Measurements from ENCODE around the gene SMKR1.
"Not testable (repeated sequence)": the region's sequence is repeated elsewhere in the genome, so short reads cannot be mapped to it uniquely, and the experiment has no call there.

Gene SMKR1

GRCh38 chr7:129470411-129470810, 31.9 kb upstream of the SMKR1 start:
- Mint-ChIP-seq H3K27me3 (no peaks in the 10 kb centered on the region), H3K27ac (no peak overlapping the region), H3K36me3 (ENCODE audit: low read depth) (peaks cover 35% of the 10 kb centered on the region), H3K4me1 (ENCODE audit: low read depth) (peaks cover 16% of the 10 kb centered on the region), H3K4me3 (no peak overlapping the region), H3K9me3 (no peaks in the 10 kb centered on the region)

- H3K4me3 Mint-ChIP-seq = no peak overlapping the region
- H3K9me3 Mint-ChIP-seq = no peaks in the 10 kb centered on the region
- H3K27me3 Mint-ChIP-seq = no peaks in the 10 kb centered on the region
- H3K36me3 Mint-ChIP-seq (ENCODE audit: low read depth) = peaks cover 30% of the 10 kb centered on the region
- H3K27ac Mint-ChIP-seq = no peak overlapping the region
- peaks cover 16% of the 10 kb centered on the region for H3K4me1 Mint-ChIP-seq (ENCODE audit: low read depth)
Observed at GRCh38 chr7:129471402-129471827, 30.9 kb upstream of the SMKR1 start.

- H3K4me3 Mint-ChIP-seq, H3K9me3 Mint-ChIP-seq, H3K27me3 Mint-ChIP-seq, H3K27ac Mint-ChIP-seq: not testable (repeated sequence)
- peaks cover 12% of the 10 kb centered on the region for H3K4me1 Mint-ChIP-seq (ENCODE audit: low read depth)
- peaks cover 30% of the 10 kb centered on the region for H3K36me3 Mint-ChIP-seq (ENCODE audit: low read depth)
Observed at GRCh38 chr7:129475931-129476330, 26.4 kb upstream of the SMKR1 start.

GRCh38 chr7:129476398-129476797, 25.9 kb upstream of the SMKR1 start:
- H3K27ac Mint-ChIP-seq; H3K4me3 Mint-ChIP-seq; H3K27me3 Mint-ChIP-seq; H3K4me1 Mint-ChIP-seq (ENCODE audit: low read depth); H3K9me3 Mint-ChIP-seq: not testable (repeated sequence)
- H3K36me3 Mint-ChIP-seq (ENCODE audit: low read depth) = peaks cover 26% of the 10 kb centered on the region

- Mint-ChIP-seq H3K4me3 (no peak overlapping the region), H3K4me1 (ENCODE audit: low read depth) (no peaks in the 10 kb centered on the region), H3K36me3 (ENCODE audit: low read depth) (peaks cover 39% of the 10 kb centered on the region), H3K27me3 (no peaks in the 10 kb centered on the region), H3K27ac (no peak overlapping the region), H3K9me3 (no peaks in the 10 kb centered on the region)
Observed at GRCh38 chr7:129479831-129480230, 22.5 kb upstream of the SMKR1 start.

- H3K4me1 Mint-ChIP-seq (ENCODE audit: low read depth) = no peaks in the 10 kb centered on the region
- no peaks in the 10 kb centered on the region for H3K9me3 Mint-ChIP-seq
- peaks cover 33% of the 10 kb centered on the region for H3K36me3 Mint-ChIP-seq (ENCODE audit: low read depth)
- no peak overlapping the region for H3K4me3 Mint-ChIP-seq
- no peak overlapping the region for H3K27ac Mint-ChIP-seq
- no peaks in the 10 kb centered on the region for H3K27me3 Mint-ChIP-seq
Observed at GRCh38 chr7:129480674-129481363, 21.5 kb upstream of the SMKR1 start.

GRCh38 chr7:129481376-129481775, 21.0 kb upstream of the SMKR1 start:
- H3K4me3 Mint-ChIP-seq; H3K4me1 Mint-ChIP-seq (ENCODE audit: low read depth); H3K27ac Mint-ChIP-seq; H3K9me3 Mint-ChIP-seq; H3K27me3 Mint-ChIP-seq: not testable (repeated sequence)
- H3K36me3 Mint-ChIP-seq (ENCODE audit: low read depth) = peaks cover 39% of the 10 kb centered on the region

GRCh38 chr7:129482781-129483180, 19.6 kb upstream of the SMKR1 start:
- Mint-ChIP-seq H3K4me1 (ENCODE audit: low read depth) (no peaks in the 10 kb centered on the region), H3K9me3 (no peaks in the 10 kb centered on the region), H3K4me3 (no peak overlapping the region)

GRCh38 chr7:129489491-129489890, 12.8 kb upstream of the SMKR1 start:
- Mint-ChIP-seq H3K36me3 (ENCODE audit: low read depth) (peaks cover 20% of the 10 kb centered on the region), H3K27ac (no peak overlapping the region), H3K27me3 (peaks cover 4% of the 10 kb centered on the region), H3K4me3 (no peak overlapping the region), H3K4me1 (ENCODE audit: low read depth) (peaks cover 15% of the 10 kb centered on the region), H3K9me3 (no peaks in the 10 kb centered on the region)

More at GRCh38 chr7:129482781-129483180, 19.6 kb upstream of the SMKR1 start:
- no peaks in the 10 kb centered on the region for H3K27me3 Mint-ChIP-seq
- no peak overlapping the region for H3K27ac Mint-ChIP-seq
- H3K36me3 Mint-ChIP-seq (ENCODE audit: low read depth) = peaks cover 40% of the 10 kb centered on the region

GRCh38 chr7:129492391-129492790, 9.9 kb upstream of the SMKR1 start:
- Mint-ChIP-seq H3K4me1 (ENCODE audit: low read depth) (peaks cover 28% of the 10 kb centered on the region), H3K36me3 (ENCODE audit: low read depth) (peaks cover 6% of the 10 kb centered on the region), H3K27ac (no peak overlapping the region), H3K4me3 (no peak overlapping the region), H3K9me3 (no peaks in the 10 kb centered on the region), H3K27me3 (peaks cover 4% of the 10 kb centered on the region)

- peaks cover 4% of the 10 kb centered on the region for H3K27me3 Mint-ChIP-seq
- no peak overlapping the region for H3K27ac Mint-ChIP-seq
- no peak overlapping the region for H3K4me3 Mint-ChIP-seq
- no peaks in the 10 kb centered on the region for H3K9me3 Mint-ChIP-seq
- H3K36me3 Mint-ChIP-seq (ENCODE audit: low read depth) = peaks cover 6% of the 10 kb centered on the region
- peaks cover 28% of the 10 kb centered on the region for H3K4me1 Mint-ChIP-seq (ENCODE audit: low read depth)
Observed at GRCh38 chr7:129493555-129493954, 8.8 kb upstream of the SMKR1 start.

- H3K27ac Mint-ChIP-seq = no peak overlapping the region
- peaks cover 2% of the 10 kb centered on the region for H3K36me3 Mint-ChIP-seq (ENCODE audit: low read depth)
- H3K9me3 Mint-ChIP-seq = no peaks in the 10 kb centered on the region
- peaks cover 28% of the 10 kb centered on the region for H3K4me1 Mint-ChIP-seq (ENCODE audit: low read depth)
- peaks cover under 1% of the 10 kb centered on the region for H3K27me3 Mint-ChIP-seq
- no peak overlapping the region for H3K4me3 Mint-ChIP-seq
Observed at GRCh38 chr7:129494041-129494440, 8.3 kb upstream of the SMKR1 start.

- Mint-ChIP-seq H3K9me3 (no peaks in the 10 kb centered on the region), H3K4me3 (no peak overlapping the region), H3K36me3 (ENCODE audit: low read depth) (no peaks in the 10 kb centered on the region), H3K27ac (no peak overlapping the region), H3K27me3 (no peaks in the 10 kb centered on the region), H3K4me1 (ENCODE audit: low read depth) (peaks cover 36% of the 10 kb centered on the region)
Observed at GRCh38 chr7:129495987-129496386, 6.3 kb upstream of the SMKR1 start.

GRCh38 chr7:129496653-129497052, 5.7 kb upstream of the SMKR1 start:
- Mint-ChIP-seq H3K27ac (no peak overlapping the region), H3K9me3 (no peaks in the 10 kb centered on the region), H3K36me3 (ENCODE audit: low read depth) (no peaks in the 10 kb centered on the region), H3K4me1 (ENCODE audit: low read depth) (peaks cover 41% of the 10 kb centered on the region), H3K4me3 (no peak overlapping the region), H3K27me3 (no peaks in the 10 kb centered on the region)

- Mint-ChIP-seq H3K27ac (no peak overlapping the region), H3K9me3 (no peaks in the 10 kb centered on the region), H3K4me3 (no peak overlapping the region), H3K27me3 (no peaks in the 10 kb centered on the region), H3K4me1 (ENCODE audit: low read depth) (peaks cover 45% of the 10 kb centered on the region), H3K36me3 (ENCODE audit: low read depth) (no peaks in the 10 kb centered on the region)
Observed at GRCh38 chr7:129497156-129497555, 5.2 kb upstream of the SMKR1 start.

GRCh38 chr7:129498021-129498420, 4.3 kb upstream of the SMKR1 start:
- peaks cover 38% of the 10 kb centered on the region for H3K4me1 Mint-ChIP-seq (ENCODE audit: low read depth)

More at GRCh38 chr7:129498021-129498420, 4.3 kb upstream of the SMKR1 start:
- Mint-ChIP-seq H3K27me3 (no peaks in the 10 kb centered on the region), H3K9me3 (no peaks in the 10 kb centered on the region), H3K36me3 (ENCODE audit: low read depth) (no peaks in the 10 kb centered on the region), H3K4me3 (no peak overlapping the region), H3K27ac (no peak overlapping the region)

Measured in stimulated activated naive CD8-positive, alpha-beta T cell treated with anti-CD3 and anti-CD28 coated beads, Interleukin-15, Interleukin-2, amounts not matched to agents 100 ng/mL and 50 ng/mL, for 24 hours (primary cell).